HEK293T (cell line): ENCODE measurements around the gene TTC23L.

Experiments used
- ARNT ChIP-seq: fragments of 450-650 bp; IDR thresholded peaks from 2 replicates; pipeline ENCODE4 v1.6.1; 2017; ENCODE audit warnings: mild to moderate bottlenecking
- BHLHE40 ChIP-seq: fragments of 450-650 bp; IDR thresholded peaks from 2 replicates; pipeline ENCODE4 v1.6.1; 2016; ENCODE audit warnings: mild to moderate bottlenecking, moderate library complexity, borderline replicate concordance
- FOXK2 ChIP-seq: fragments of 450-650 bp; IDR thresholded peaks from 2 replicates; pipeline ENCODE4 v1.6.1; 2016; ENCODE audit warnings: mild to moderate bottlenecking
- NFRKB ChIP-seq: fragments of 450-650 bp; IDR thresholded peaks from 2 replicates; pipeline ENCODE4 v1.6.1; 2016; ENCODE audit warnings: mild to moderate bottlenecking, moderate library complexity
- PKNOX1 ChIP-seq: fragments of 450-650 bp; IDR thresholded peaks from 2 replicates; pipeline ENCODE4 v1.6.1; 2016
- TARDBP ChIP-seq: fragments of 450-650 bp; IDR thresholded peaks from 2 replicates; pipeline ENCODE4 v1.6.1; 2016

GRCh38 chr5:34929720-34930461 is 90.9 kb downstream of the TTC23L start:
- no peak for TF ChIP-seq FOXK2
- no peak for TF ChIP-seq TARDBP
- TF ChIP-seq BHLHE40, result no peak
- no peak for TF ChIP-seq ARNT
- TF ChIP-seq PKNOX1, result no peak
- TF ChIP-seq NFRKB, result no peak
